Muscle layer of colon (tissue), 2 donors: Measurements from ENCODE around the gene PTPRR.

ENCODE experiments used
- H3K27ac ChIP-seq: one replicate; pipeline ENCODE4 v1.7.0; 2013; ENCODE audit warnings: low read depth, mild to moderate bottlenecking, low read length, moderate library complexity
- H3K27me3 ChIP-seq, 2 donors: one replicate each; pipeline ENCODE4 v1.7.0; 2013; ENCODE audit warnings: low read length in 2 of 2, mild to moderate bottlenecking in 2 of 2; ENCODE audit not compliant: insufficient read depth in 2 of 2, control insufficient read depth in 1 of 2
- H3K36me3 ChIP-seq: one replicate; pipeline ENCODE4 v1.7.0; 2013; ENCODE audit warnings: mild to moderate bottlenecking, low read length; ENCODE audit not compliant: insufficient read depth
- H3K4me1 ChIP-seq: one replicate; pipeline ENCODE4 v1.7.0; 2013; ENCODE audit warnings: mild to moderate bottlenecking, low read length; ENCODE audit not compliant: insufficient read depth
- H3K4me3 ChIP-seq, 2 donors: one replicate each; pipeline ENCODE4 v1.7.0; 2013; ENCODE audit warnings: low read length in 2 of 2, low read depth in 1 of 2, mild to moderate bottlenecking in 1 of 2, moderate library complexity in 1 of 2
- H3K9ac ChIP-seq: one replicate; pipeline ENCODE4 v1.7.0; 2013; ENCODE audit warnings: low read length
- H3K9me3 ChIP-seq: one replicate; pipeline ENCODE4 v1.7.0; 2013; ENCODE audit warnings: mild to moderate bottlenecking, low read length
- donor health status: abdominal sarcoma.
- donor health status: Adenocarcinoma of cecum.

PTPRR gene

GRCh38 chr12:70787612-70788011 is 132.9 kb downstream of the PTPRR start:
- Histone ChIP-seq H3K36me3 (no peaks in the 10 kb centered on the region), H3K27ac (no peak overlapping the region), H3K4me3 (no peak overlapping the region), H3K27me3 (no peaks in the 10 kb centered on the region), H3K4me1 (no peaks in the 10 kb centered on the region), H3K9ac (no peak overlapping the region), H3K9me3 (no peaks in the 10 kb centered on the region)

GRCh38 chr12:70785896-70786295 is 134.6 kb downstream of the PTPRR start:
- H3K9me3 ChIP-seq: no peaks in the 10 kb centered on the region
- H3K9ac ChIP-seq: no peak overlapping the region
- no peaks in the 10 kb centered on the region for H3K36me3 ChIP-seq
- H3K27me3 ChIP-seq: no peaks in the 10 kb centered on the region
- no peak overlapping the region for H3K27ac ChIP-seq
- H3K4me3 ChIP-seq: no peak overlapping the region
- H3K4me1 ChIP-seq: no peaks in the 10 kb centered on the region

GRCh38 chr12:70784042-70784668 is 136.4 kb downstream of the PTPRR start:
- Histone ChIP-seq H3K4me3 (no peak overlapping the region), H3K4me1 (no peaks in the 10 kb centered on the region), H3K27me3 (no peaks in the 10 kb centered on the region), H3K9ac (no peak overlapping the region), H3K9me3 (no peaks in the 10 kb centered on the region), H3K36me3 (no peaks in the 10 kb centered on the region), H3K27ac (no peak overlapping the region)

- no peaks in the 10 kb centered on the region for H3K4me1 ChIP-seq
- no peaks in the 10 kb centered on the region for H3K27me3 ChIP-seq
These were observed 137.1 kb downstream of the PTPRR start for GRCh38 chr12:70783455-70783854.

GRCh38 chr12:70779250-70779649 is 141.3 kb downstream of the PTPRR start:
- no peaks in the 10 kb centered on the region for H3K9me3 ChIP-seq
- no peaks in the 10 kb centered on the region for H3K4me1 ChIP-seq
- no peaks in the 10 kb centered on the region for H3K27me3 ChIP-seq
- H3K36me3 ChIP-seq: no peaks in the 10 kb centered on the region
- no peak overlapping the region for H3K4me3 ChIP-seq
- H3K9ac ChIP-seq: no peak overlapping the region
- H3K27ac ChIP-seq: no peak overlapping the region

More at GRCh38 chr12:70783455-70783854, 137.1 kb downstream of the PTPRR start:
- Histone ChIP-seq H3K36me3 (no peaks in the 10 kb centered on the region), H3K9ac (no peak overlapping the region), H3K27ac (no peak overlapping the region), H3K9me3 (no peaks in the 10 kb centered on the region), H3K4me3 (no peak overlapping the region)

GRCh38 chr12:70774055-70774454 is 146.5 kb downstream of the PTPRR start:
- no peaks in the 10 kb centered on the region for H3K9me3 ChIP-seq
- H3K4me1 ChIP-seq: no peaks in the 10 kb centered on the region
- H3K4me3 ChIP-seq: no peak overlapping the region
- no peaks in the 10 kb centered on the region for H3K27me3 ChIP-seq
- no peaks in the 10 kb centered on the region for H3K36me3 ChIP-seq
- no peak overlapping the region for H3K9ac ChIP-seq
- H3K27ac ChIP-seq: no peak overlapping the region

GRCh38 chr12:70772836-70773235 is 147.7 kb downstream of the PTPRR start:
- Histone ChIP-seq H3K4me3 (no peak overlapping the region), H3K27ac (no peak overlapping the region), H3K9me3 (no peaks in the 10 kb centered on the region), H3K9ac (no peak overlapping the region), H3K27me3 (no peaks in the 10 kb centered on the region), H3K4me1 (no peaks in the 10 kb centered on the region), H3K36me3 (no peaks in the 10 kb centered on the region)

- Histone ChIP-seq H3K9me3 (no peaks in the 10 kb centered on the region), H3K9ac (no peak overlapping the region), H3K27ac (no peak overlapping the region), H3K36me3 (no peaks in the 10 kb centered on the region), H3K4me1 (no peaks in the 10 kb centered on the region), H3K4me3 (no peak overlapping the region), H3K27me3 (no peaks in the 10 kb centered on the region)
These were observed 149.0 kb downstream of the PTPRR start for GRCh38 chr12:70771581-70771980.

GRCh38 chr12:70763666-70764065 is 156.9 kb downstream of the PTPRR start:
- Histone ChIP-seq H3K9me3 (no peaks in the 10 kb centered on the region), H3K36me3 (no peaks in the 10 kb centered on the region), H3K4me3 (no peak overlapping the region), H3K9ac (no peak overlapping the region), H3K27me3 (no peaks in the 10 kb centered on the region), H3K27ac (no peak overlapping the region), H3K4me1 (no peaks in the 10 kb centered on the region)

GRCh38 chr12:70762000-70762399 is 158.5 kb downstream of the PTPRR start:
- H3K4me1 ChIP-seq: no peaks in the 10 kb centered on the region
- H3K4me3 ChIP-seq: no peak overlapping the region
- H3K27me3 ChIP-seq: no peaks in the 10 kb centered on the region
- H3K27ac ChIP-seq: no peak overlapping the region
- no peak overlapping the region for H3K9ac ChIP-seq
- no peaks in the 10 kb centered on the region for H3K36me3 ChIP-seq
- no peaks in the 10 kb centered on the region for H3K9me3 ChIP-seq

GRCh38 chr12:70759161-70759918 is 161.2 kb downstream of the PTPRR start:
- H3K9ac ChIP-seq: no peak overlapping the region
- no peaks in the 10 kb centered on the region for H3K4me1 ChIP-seq
- H3K27me3 ChIP-seq: no peaks in the 10 kb centered on the region
- H3K27ac ChIP-seq: no peak overlapping the region
- H3K9me3 ChIP-seq: no peaks in the 10 kb centered on the region
- no peaks in the 10 kb centered on the region for H3K36me3 ChIP-seq
- H3K4me3 ChIP-seq: no peak overlapping the region

GRCh38 chr12:70758494-70758845 is 162.1 kb downstream of the PTPRR start:
- Histone ChIP-seq H3K9ac (no peak overlapping the region), H3K9me3 (no peaks in the 10 kb centered on the region), H3K4me1 (no peaks in the 10 kb centered on the region), H3K27ac (no peak overlapping the region), H3K27me3 (no peaks in the 10 kb centered on the region), H3K36me3 (no peaks in the 10 kb centered on the region), H3K4me3 (no peak overlapping the region)
